Endothelial cell of umbilical vein (primary cell): ENCODE results near the gene DNAJC27. TPM values are rescaled to one million over a fixed set of nuclear protein-coding genes. Genes with fewer than 3 reads are reported as not detected.

Source experiments
- BruUV-seq: library from RNA; stranded (reverse); fragments of 400-500 nt; replicated peaks from 2 replicates; lab custom pipeline; 2021; lab: Mats Ljungman, UMichigan
- CTCF ChIA-PET: fragments of 300-600, 350-600 bp; sonication (Branson Sonifier 250); formaldehyde crosslinking; loops from one replicate; lab custom pipeline; 2021; ENCODE audit warnings: antibody characterized with exemption, inconsistent platforms; lab: Charles Lee
- POLR2A ChIA-PET: fragments of 300-600, 350-600 bp; sonication (Branson Sonifier 250); formaldehyde crosslinking; loops from one replicate; lab custom pipeline; 2021; ENCODE audit warnings: antibody characterized with exemption, inconsistent platforms; lab: Charles Lee
- DNase-seq: peaks from one replicate; pipeline ENCODE4 v3.0.0-alpha.2; 2011; ENCODE audit warnings: low read depth, low spot score
- FAIRE-seq: peaks from 2 replicates; lab custom pipeline; 2011; peaks lifted over from hg19 to GRCh38; lab: Jason Lieb, UNC
- H2AFZ ChIP-seq: 2 replicates; pipeline ENCODE4 v1.6.0; 2012; ENCODE audit warnings: low read depth, low read length, control low read depth, inconsistent platforms
- H3K27ac ChIP-seq: 2 replicates; pipeline ENCODE4 v1.5.1; 2011; ENCODE audit warnings: low read depth, mild to moderate bottlenecking, control low read depth, low read length, moderate library complexity; ENCODE audit not compliant: insufficient read depth
- H3K27me3 ChIP-seq, 2 experiments: 2 replicates each; pipeline versions ENCODE4 v1.6.0 to v1.6.1; 2011; ENCODE audit warnings: low read length in 2 of 2, mixed read lengths in 1 of 2; ENCODE audit not compliant: control insufficient read depth in 2 of 2, insufficient read depth in 2 of 2
- H3K36me3 ChIP-seq, 2 experiments: 2 replicates in 1 of 2; 3 replicates in 1 of 2; pipeline ENCODE4 v1.5.1; 2011; ENCODE audit warnings: low read length in 2 of 2, mild to moderate bottlenecking in 1 of 2, moderate library complexity in 1 of 2; ENCODE audit not compliant: control insufficient read depth in 2 of 2, insufficient read depth in 2 of 2; ENCODE audit errors: extremely low read depth in 1 of 2
- H3K4me1 ChIP-seq: 3 replicates; pipeline ENCODE4 v1.5.1; 2011; ENCODE audit warnings: mild to moderate bottlenecking, low read length; ENCODE audit not compliant: control insufficient read depth, insufficient read depth; ENCODE audit errors: extremely low read depth
- H3K4me2 ChIP-seq: 2 replicates; pipeline ENCODE4 v1.6.1; 2011; ENCODE audit warnings: low read length, control low read depth, mixed read lengths; ENCODE audit not compliant: insufficient read depth
- H3K4me3 ChIP-seq, 3 experiments: fragments of 200-600 bp in 1 of 3; sonication (generic), shearing (Covaris generic) in 1 of 3; replicated peaks in 1 of 3; 2 replicates each; pipeline ENCODE4 v1.5.1; 2011 to 2016; ENCODE audit warnings: control low read depth in 3 of 3, low read length in 3 of 3, mild to moderate bottlenecking in 2 of 3, inconsistent platforms in 1 of 3, low read depth in 1 of 3, moderate library complexity in 1 of 3; ENCODE audit not compliant: insufficient read depth in 1 of 3
- H3K79me2 ChIP-seq: 2 replicates; pipeline ENCODE4 v1.6.0; 2012; ENCODE audit warnings: low read length, inconsistent platforms; ENCODE audit not compliant: control insufficient read depth, insufficient read depth
- H3K9ac ChIP-seq: replicated peaks from 2 replicates; pipeline ENCODE3; 2011; ENCODE audit warnings: low read length, control low read depth; ENCODE audit not compliant: insufficient read depth; ENCODE audit errors: extremely low read depth
- H3K9me1 ChIP-seq: replicated peaks from 3 replicates; pipeline ENCODE4 v1.6.0; 2011; ENCODE audit warnings: mild to moderate bottlenecking, low read length; ENCODE audit not compliant: control insufficient read depth, insufficient read depth; ENCODE audit errors: extremely low read depth
- H3K9me3 ChIP-seq: replicated peaks from 2 replicates; pipeline ENCODE4 v1.5.1; 2012; ENCODE audit warnings: low read length, inconsistent platforms; ENCODE audit not compliant: control insufficient read depth, insufficient read depth
- H4K20me1 ChIP-seq: replicated peaks from 2 replicates; pipeline ENCODE3; 2011; ENCODE audit warnings: mild to moderate bottlenecking, low read length; ENCODE audit not compliant: control insufficient read depth, insufficient read depth; ENCODE audit errors: extremely low read depth
- FOS ChIP-seq: IDR thresholded peaks from 2 replicates; pipeline ENCODE4 v1.6.1; 2011; ENCODE audit warnings: mild to moderate bottlenecking, low read length, moderate library complexity, borderline replicate concordance; ENCODE audit not compliant: insufficient read depth
- GATA2 ChIP-seq: IDR thresholded peaks from 2 replicates; pipeline ENCODE4 v1.7.0; 2011; ENCODE audit warnings: low read depth, mild to moderate bottlenecking, moderate library complexity, mixed read lengths, low read length; ENCODE audit not compliant: insufficient read length, insufficient read depth
- POLR2A ChIP-seq: IDR thresholded peaks from 2 replicates; pipeline ENCODE4 v1.6.1; 2012; ENCODE audit warnings: low read depth, mild to moderate bottlenecking, control low read depth, low read length
- dilution Hi-C: fragments of 300-500 bp; cut with MboI; formaldehyde crosslinking; loops from one replicate; pipeline ENCODE4 v1.15.0; 2019; ENCODE audit warnings: low sequenced_read_pairs; ENCODE audit not compliant: extremely low pct_ligation_motif_present
- intact Hi-C: fragments of 100-400 bp; cut with micrococcal nuclease; formaldehyde crosslinking; loops from one replicate; pipeline ENCODE4 v1.10.0; 2022
- polyA plus RNA-seq, 4 experiments: library from polyadenylated mRNA; depleted of rRNA in 3 of 4; stranded (reverse) in 3 of 4; unstranded in 1 of 4; fragments of >200 nt; gene quantifications; 2 replicates each; pipeline versions ENCODE4 v1.2.1 to v1.2.3, GENCODE V29; 2011 to 2012; ENCODE audit warnings: missing spikeins in 1 of 4
- total RNA-seq: library from RNA; stranded (reverse); gene quantifications from 2 replicates; pipeline ENCODE4 v1.2.3, GENCODE V29; 2021
- TF ChIP-seq, protein P1 (sequence below): IDR thresholded peaks from 2 replicates; pipeline ENCODE4 v1.6.1; 2011; ENCODE audit not compliant: insufficient read depth, insufficient read length
- TF ChIP-seq, protein P2 (sequence below), 2 donors: IDR thresholded peaks; 1 replicate in 1 of 2; 2 replicates in 1 of 2; pipeline ENCODE4 v1.5.1; 2011; ENCODE audit warnings: low read length in 2 of 2, mild to moderate bottlenecking in 2 of 2, moderate library complexity in 2 of 2, control low read depth in 1 of 2, inconsistent platforms in 1 of 2, low read depth in 1 of 2; ENCODE audit not compliant: insufficient read depth in 1 of 2; ENCODE audit errors: extremely low read depth in 1 of 2

Gene DNAJC27
- total and polyA plus RNA-seq, 2 donors (not counting 3 experiments of a cell fraction or from before 2014, with no cell fraction given) = 1.3 to 3.2 TPM

DNA sequence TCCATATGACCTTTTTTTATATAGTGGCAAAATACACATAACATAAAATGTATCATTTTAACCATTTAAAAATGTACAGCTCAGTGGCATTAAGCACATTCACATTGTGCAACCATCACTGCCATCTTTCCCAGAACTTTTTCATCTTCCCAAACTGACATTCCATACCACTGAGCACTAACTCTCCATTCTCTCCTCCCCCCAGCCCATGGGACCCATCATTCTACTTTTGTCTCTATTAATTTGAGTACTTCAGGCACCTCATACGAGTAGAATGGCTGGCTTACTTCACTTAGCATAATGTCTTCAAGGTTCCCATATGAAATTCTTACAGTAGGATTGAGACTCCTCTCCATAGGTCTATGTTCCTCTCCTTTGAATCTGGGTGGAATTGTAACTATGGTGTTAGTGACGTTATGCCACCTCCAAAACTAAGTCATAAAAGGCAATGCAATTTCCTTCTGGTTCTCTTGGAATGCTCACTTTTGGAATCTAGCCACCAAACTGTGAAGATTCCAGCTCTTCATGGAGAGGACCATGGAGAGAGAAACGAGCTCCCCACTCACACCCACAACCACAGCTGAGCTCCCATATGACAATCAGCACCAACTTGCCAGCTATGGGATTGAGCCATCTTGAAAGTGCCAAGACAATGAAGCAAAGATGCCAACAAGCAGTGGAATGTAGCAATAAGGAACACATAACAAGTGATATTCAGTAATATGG is 9.8 kb upstream of the DNAJC27 start:
- Histone ChIP-seq H4K20me1 (no peaks in the 10 kb centered on the region), H3K36me3 (no peaks in the 10 kb centered on the region), H3K4me1 (no peaks in the 10 kb centered on the region), H3K9ac (no peak overlapping the region), H3K27ac (no peak overlapping the region), H3K4me3 (no peak overlapping the region), H3K9me3 (no peaks in the 10 kb centered on the region), H2AFZ (no peak overlapping the region), H3K79me2 (no peaks in the 10 kb centered on the region), H3K9me1 (no peaks in the 10 kb centered on the region), H3K4me2 (no peak overlapping the region), H3K27me3 (peaks cover 8 to 15% of the 10 kb centered on the region in 2 experiments)
- dilution Hi-C loops (no loop called here), intact Hi-C loops (no loop called here)
- BruUV-seq = no TSS peak
- FAIRE-seq (no peak), DNase-seq (no peak)
- POLR2A ChIA-PET = no interaction called here
- CTCF ChIA-PET = interaction anchor here (0.5 to 14.6 kb wide), 4 partner anchors 28 to 477 kb away, joined by 3 to 679 read pairs (median 4); no protein-coding TSS in a partner anchor
- TF ChIP-seq POLR2A (no peak), GATA2 (no peak), FOS (no peak)
- TF ChIP-seq, protein P1, sequence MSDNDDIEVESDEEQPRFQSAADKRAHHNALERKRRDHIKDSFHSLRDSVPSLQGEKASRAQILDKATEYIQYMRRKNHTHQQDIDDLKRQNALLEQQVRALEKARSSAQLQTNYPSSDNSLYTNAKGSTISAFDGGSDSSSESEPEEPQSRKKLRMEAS = no peak
- TF ChIP-seq, protein P2, sequence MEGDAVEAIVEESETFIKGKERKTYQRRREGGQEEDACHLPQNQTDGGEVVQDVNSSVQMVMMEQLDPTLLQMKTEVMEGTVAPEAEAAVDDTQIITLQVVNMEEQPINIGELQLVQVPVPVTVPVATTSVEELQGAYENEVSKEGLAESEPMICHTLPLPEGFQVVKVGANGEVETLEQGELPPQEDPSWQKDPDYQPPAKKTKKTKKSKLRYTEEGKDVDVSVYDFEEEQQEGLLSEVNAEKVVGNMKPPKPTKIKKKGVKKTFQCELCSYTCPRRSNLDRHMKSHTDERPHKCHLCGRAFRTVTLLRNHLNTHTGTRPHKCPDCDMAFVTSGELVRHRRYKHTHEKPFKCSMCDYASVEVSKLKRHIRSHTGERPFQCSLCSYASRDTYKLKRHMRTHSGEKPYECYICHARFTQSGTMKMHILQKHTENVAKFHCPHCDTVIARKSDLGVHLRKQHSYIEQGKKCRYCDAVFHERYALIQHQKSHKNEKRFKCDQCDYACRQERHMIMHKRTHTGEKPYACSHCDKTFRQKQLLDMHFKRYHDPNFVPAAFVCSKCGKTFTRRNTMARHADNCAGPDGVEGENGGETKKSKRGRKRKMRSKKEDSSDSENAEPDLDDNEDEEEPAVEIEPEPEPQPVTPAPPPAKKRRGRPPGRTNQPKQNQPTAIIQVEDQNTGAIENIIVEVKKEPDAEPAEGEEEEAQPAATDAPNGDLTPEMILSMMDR (IDR thresholded peaks at IDR 0.05; ENCODE audit: extremely low read depth in 1 of 2, insufficient read depth in 1 of 2, low read depth in 1 of 2, low read length in 2 of 2) = no peak
